Activated T-helper 1 cell treated with anti-CD3 and anti-CD28 coated beads, Interleukin-2, amount 50 U/mL, for 16 hours (primary cell): Measurements from ENCODE around the gene ULK4.
"Not testable (repeated sequence)": the region's sequence is repeated elsewhere in the genome, so short reads cannot be mapped to it uniquely, and the experiment has no call there.

Experiments used
- DNase-seq, 2 donors: peaks; one replicate each; pipeline ENCODE4 v3.0.0-alpha.2; 2020; ENCODE audit warnings: low read depth in 1 of 2, low spot score in 1 of 2

The ULK4 gene

GRCh38 chr3:41450416-41451231 is 511.3 kb downstream of the ULK4 start:
- no peak for DNase-seq

- DNase-seq, result no peak
Observed at GRCh38 chr3:41448396-41448795, 513.5 kb downstream of the ULK4 start.

GRCh38 chr3:41447701-41448100 is 514.2 kb downstream of the ULK4 start:
- DNase-seq, result no peak

- not testable (repeated sequence) for DNase-seq
Observed at GRCh38 chr3:41446316-41446715, 515.6 kb downstream of the ULK4 start.

GRCh38 chr3:41441568-41441967 is 520.3 kb downstream of the ULK4 start:
- DNase-seq, result no peak

- no peak for DNase-seq
Observed at GRCh38 chr3:41441139-41441538, 520.8 kb downstream of the ULK4 start.

GRCh38 chr3:41436983-41437382 is 524.9 kb downstream of the ULK4 start:
- no peak for DNase-seq

- DNase-seq, result no peak
Observed at GRCh38 chr3:41434781-41435180, 527.1 kb downstream of the ULK4 start.

GRCh38 chr3:41431386-41431785 is 530.5 kb downstream of the ULK4 start:
- no peak for DNase-seq

- no peak for DNase-seq
Observed at GRCh38 chr3:41430886-41431285, 531.0 kb downstream of the ULK4 start.

- no peak for DNase-seq
Observed at GRCh38 chr3:41430391-41430790, 531.5 kb downstream of the ULK4 start.

GRCh38 chr3:41426485-41426884 is 535.4 kb downstream of the ULK4 start:
- DNase-seq, result no peak

GRCh38 chr3:41424543-41425300 is 537.2 kb downstream of the ULK4 start:
- DNase-seq, result no peak

GRCh38 chr3:41419809-41420208 is 542.1 kb downstream of the ULK4 start:
- DNase-seq, result no peak

- no peak for DNase-seq
Observed at GRCh38 chr3:41418961-41419691, 542.8 kb downstream of the ULK4 start.

- no peak for DNase-seq
Observed at GRCh38 chr3:41417574-41417973, 544.3 kb downstream of the ULK4 start.

GRCh38 chr3:41411065-41411464 is 550.8 kb downstream of the ULK4 start:
- no peak for DNase-seq

- no peak for DNase-seq
Observed at GRCh38 chr3:41405466-41405865, 556.4 kb downstream of the ULK4 start.

- no peak for DNase-seq
Observed at GRCh38 chr3:41404582-41404981, 557.3 kb downstream of the ULK4 start.

GRCh38 chr3:41394896-41395295 is 567.0 kb downstream of the ULK4 start:
- no peak for DNase-seq

GRCh38 chr3:41370765-41371535 is 591.0 kb downstream of the ULK4 start:
- not testable (repeated sequence) for DNase-seq
